ENCODE data around the gene DTNBP1. TPM values are rescaled to one million over a fixed set of nuclear protein-coding genes. Genes with fewer than 3 reads are reported as not detected.

DTNBP1 gene
- total and polyA plus RNA-seq, 2 of the 13 experiments (the other 11 are each of a cell fraction or from before 2014, with no cell fraction given), result 6.6 to 19.1 TPM

DNA sequence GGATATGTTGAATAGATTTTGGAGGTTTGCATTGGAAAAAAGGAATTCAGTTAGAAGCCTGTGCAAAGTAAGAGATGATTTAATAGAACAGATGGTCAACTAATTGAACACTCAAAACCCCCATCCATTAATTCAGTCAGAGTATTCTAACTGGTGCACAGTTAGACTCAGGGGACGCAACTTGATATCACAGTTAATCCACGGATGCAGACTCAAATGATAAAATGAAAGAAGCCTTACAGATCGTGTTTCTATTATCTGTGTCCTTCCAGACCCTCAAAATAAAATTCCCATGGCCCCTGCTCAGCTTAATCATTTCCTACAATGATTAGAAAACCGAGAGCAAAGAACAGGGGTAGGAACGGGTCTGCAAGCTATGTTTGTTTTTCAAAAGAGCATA, 45.4 kb upstream of the DTNBP1 start (continued):
- TF ChIP-seq, protein P1, sequence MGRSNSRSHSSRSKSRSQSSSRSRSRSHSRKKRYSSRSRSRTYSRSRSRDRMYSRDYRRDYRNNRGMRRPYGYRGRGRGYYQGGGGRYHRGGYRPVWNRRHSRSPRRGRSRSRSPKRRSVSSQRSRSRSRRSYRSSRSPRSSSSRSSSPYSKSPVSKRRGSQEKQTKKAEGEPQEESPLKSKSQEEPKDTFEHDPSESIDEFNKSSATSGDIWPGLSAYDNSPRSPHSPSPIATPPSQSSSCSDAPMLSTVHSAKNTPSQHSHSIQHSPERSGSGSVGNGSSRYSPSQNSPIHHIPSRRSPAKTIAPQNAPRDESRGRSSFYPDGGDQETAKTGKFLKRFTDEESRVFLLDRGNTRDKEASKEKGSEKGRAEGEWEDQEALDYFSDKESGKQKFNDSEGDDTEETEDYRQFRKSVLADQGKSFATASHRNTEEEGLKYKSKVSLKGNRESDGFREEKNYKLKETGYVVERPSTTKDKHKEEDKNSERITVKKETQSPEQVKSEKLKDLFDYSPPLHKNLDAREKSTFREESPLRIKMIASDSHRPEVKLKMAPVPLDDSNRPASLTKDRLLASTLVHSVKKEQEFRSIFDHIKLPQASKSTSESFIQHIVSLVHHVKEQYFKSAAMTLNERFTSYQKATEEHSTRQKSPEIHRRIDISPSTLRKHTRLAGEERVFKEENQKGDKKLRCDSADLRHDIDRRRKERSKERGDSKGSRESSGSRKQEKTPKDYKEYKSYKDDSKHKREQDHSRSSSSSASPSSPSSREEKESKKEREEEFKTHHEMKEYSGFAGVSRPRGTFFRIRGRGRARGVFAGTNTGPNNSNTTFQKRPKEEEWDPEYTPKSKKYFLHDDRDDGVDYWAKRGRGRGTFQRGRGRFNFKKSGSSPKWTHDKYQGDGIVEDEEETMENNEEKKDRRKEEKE (IDR thresholded peaks at IDR 0.05), result no peak
- no peak for TF ChIP-seq CHD2 (IDR thresholded peaks at IDR 0.05; ENCODE audit: low read depth, low read length)
- TF ChIP-seq NR2C2 (CRISPR knock-in tag; IDR thresholded peaks at IDR 0.05; ENCODE audit: borderline replicate concordance), result no peak
- no peak for TF ChIP-seq PAWR (CRISPR knock-in tag; IDR thresholded peaks at IDR 0.05; ENCODE audit: borderline replicate concordance)

DNA sequence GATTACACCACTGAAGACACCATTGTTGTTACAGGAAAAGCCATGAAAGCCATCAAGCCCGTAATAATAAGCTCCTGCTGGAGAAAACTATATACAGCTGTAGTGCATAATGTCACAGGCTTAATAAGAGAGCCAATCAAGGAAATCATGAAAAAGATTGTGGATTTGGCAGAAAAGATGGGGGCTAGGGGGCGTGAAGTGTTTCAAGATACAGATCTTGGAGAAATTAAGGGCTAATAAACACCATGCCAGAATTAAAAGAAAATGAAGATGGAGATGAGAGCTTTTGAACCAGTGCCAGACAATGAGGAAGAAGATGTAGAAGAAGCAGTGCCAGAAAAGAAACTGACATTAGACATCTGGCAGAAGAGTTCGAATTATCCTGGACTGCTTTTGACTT, 43.2 kb upstream of the DTNBP1 start:
- Histone ChIP-seq H3K9me3 (ENCODE audit: low read length) (peaks cover 8% of the 10 kb centered on the region; the same call in 1 of the 2 replicates), H3K4me1 (ENCODE audit: insufficient read depth, low read length) (no peaks in the 10 kb centered on the region), H3K36me3 (replicated peaks in 1 of 2; ENCODE audit: control insufficient read depth in 1 of 2, insufficient read depth in 2 of 2, low read length in 2 of 2) (no peaks in the 10 kb centered on the region), H3K79me2 (ENCODE audit: insufficient read depth, low read length) (no peaks in the 10 kb centered on the region), H3K27me3 (ENCODE audit: control insufficient read depth in 1 of 2, insufficient read depth in 2 of 2, low read length in 2 of 2) (no peaks in the 10 kb centered on the region; a peak in 1 of 5 replicates), H3K4me2 (ENCODE audit: low read depth, low read length) (no peak overlapping the region), H3K9ac (ENCODE audit: insufficient read depth, low read depth, low read length) (no peak overlapping the region), H3K27ac (ENCODE audit: extremely low read length, insufficient read depth, low read length) (no peak overlapping the region), H3K4me3 (replicated peaks in 1 of 3; ENCODE audit: insufficient read depth in 1 of 3, low read depth in 2 of 3, low read length in 3 of 3) (no peak overlapping the region), H2AFZ (ENCODE audit: low read length) (no peak overlapping the region), H4K20me1 (ENCODE audit: insufficient read depth, low read length) (no peaks in the 10 kb centered on the region)
- no peak for DNase-seq (ENCODE audit: low spot score)
- intact Hi-C loops (cut with micrococcal nuclease; ENCODE audit: unreplicated experiment) (no loop called here), in situ Hi-C loops (cut with HindIII; ENCODE audit: extremely low pct_ligation_motif_present, low pct_unique_long_range_greater_than_20kb) (no loop called here)
- 22% methylated on average over 3 of the region's 3 CpGs for WGBS (ENCODE audit: low lambda C conversion rate)
- no peak for ATAC-seq
- no peak for FAIRE-seq
- no TSS peak for BruUV-seq (replicated peaks)
- POLR2A ChIA-PET, result no interaction called here
- CTCF ChIA-PET (ENCODE audit: low intra/inter-chr PET ratio, low total read pairs), result no interaction called here
- no peak for TF ChIP-seq SPEN (CRISPR knock-in tag; IDR thresholded peaks at IDR 0.05; ENCODE audit: low read depth)
- TF ChIP-seq, protein P2, sequence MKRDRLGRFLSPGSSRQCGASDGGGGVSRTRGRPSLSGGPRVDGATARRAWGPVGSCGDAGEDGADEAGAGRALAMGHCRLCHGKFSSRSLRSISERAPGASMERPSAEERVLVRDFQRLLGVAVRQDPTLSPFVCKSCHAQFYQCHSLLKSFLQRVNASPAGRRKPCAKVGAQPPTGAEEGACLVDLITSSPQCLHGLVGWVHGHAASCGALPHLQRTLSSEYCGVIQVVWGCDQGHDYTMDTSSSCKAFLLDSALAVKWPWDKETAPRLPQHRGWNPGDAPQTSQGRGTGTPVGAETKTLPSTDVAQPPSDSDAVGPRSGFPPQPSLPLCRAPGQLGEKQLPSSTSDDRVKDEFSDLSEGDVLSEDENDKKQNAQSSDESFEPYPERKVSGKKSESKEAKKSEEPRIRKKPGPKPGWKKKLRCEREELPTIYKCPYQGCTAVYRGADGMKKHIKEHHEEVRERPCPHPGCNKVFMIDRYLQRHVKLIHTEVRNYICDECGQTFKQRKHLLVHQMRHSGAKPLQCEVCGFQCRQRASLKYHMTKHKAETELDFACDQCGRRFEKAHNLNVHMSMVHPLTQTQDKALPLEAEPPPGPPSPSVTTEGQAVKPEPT (CRISPR knock-in tag; IDR thresholded peaks at IDR 0.05; ENCODE audit: low read depth), result no peak
- TF ChIP-seq ZNF572 (CRISPR knock-in tag; IDR thresholded peaks at IDR 0.05), result no peak
- TF ChIP-seq ZSCAN9 (CRISPR knock-in tag; IDR thresholded peaks at IDR 0.05; ENCODE audit: borderline replicate concordance), result no peak

Measured in HepG2 (cell line).